Stimulated activated naive CD8-positive, alpha-beta T cell treated with anti-CD3 and anti-CD28 coated beads, Interleukin-15, amount 100 ng/mL, for 72 hours (primary cell): ENCODE measurements around the gene SOX11.

Experiments used
- ATAC-seq: fragments of 150-1000 bp; cut with Tn5 transposase; 2 replicates; pipeline ENCODE4 v1.10.0; 2021; ENCODE audit warnings: mild to moderate bottlenecking, moderate library complexity
- DNase-seq, 2 donors: peaks; one replicate each; pipeline ENCODE4 v3.0.0; 2021 to 2022
- H3K27ac Mint-ChIP-seq, 2 donors: one replicate each; pipeline ENCODE4 v1.8.0; 2022; ENCODE audit warnings: mild to moderate bottlenecking in 2 of 2, mixed read lengths in 2 of 2, moderate library complexity in 2 of 2
- H3K27me3 Mint-ChIP-seq: one replicate; pipeline ENCODE4 v1.8.0; 2022; ENCODE audit warnings: mixed read lengths
- H3K4me1 Mint-ChIP-seq: one replicate; pipeline ENCODE4 v1.8.0; 2022; ENCODE audit warnings: mild to moderate bottlenecking, mixed read lengths
- H3K4me3 Mint-ChIP-seq, 2 donors: one replicate each; pipeline ENCODE4 v1.8.0; 2022; ENCODE audit warnings: mild to moderate bottlenecking in 2 of 2, mixed read lengths in 2 of 2, moderate library complexity in 1 of 2
- H3K9me3 Mint-ChIP-seq, 2 donors: one replicate each; pipeline ENCODE4 v1.8.0; 2022; ENCODE audit warnings: mixed read lengths in 2 of 2

SOX11 gene

DNA sequence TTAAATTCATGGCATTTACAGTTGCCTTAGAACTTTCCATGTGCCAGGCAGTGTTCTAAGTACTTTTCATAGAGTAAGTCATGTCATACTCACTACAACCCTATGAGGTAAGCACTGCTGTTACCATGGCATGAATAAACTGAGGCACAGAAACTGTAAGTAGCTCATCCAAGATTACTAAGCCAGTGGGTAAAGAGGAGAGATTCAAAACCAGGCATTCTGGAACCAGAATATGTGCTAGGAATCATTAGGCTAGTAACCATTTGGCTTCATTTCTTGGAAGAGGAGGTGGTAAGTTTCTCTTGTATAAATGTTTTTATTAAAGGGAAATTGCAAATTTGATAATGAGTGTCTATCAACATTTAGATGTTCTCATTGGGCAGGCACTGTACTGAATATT is 35.1 kb downstream of the SOX11 start:
- Mint-ChIP-seq H3K27me3 (peaks cover 17% of the 10 kb centered on the region), H3K4me1 (no peaks in the 10 kb centered on the region), H3K9me3 (no peaks in the 10 kb centered on the region), H3K4me3 (no peak overlapping the region), H3K27ac (no peak overlapping the region)
- no peak for DNase-seq
- ATAC-seq = no peak

DNA sequence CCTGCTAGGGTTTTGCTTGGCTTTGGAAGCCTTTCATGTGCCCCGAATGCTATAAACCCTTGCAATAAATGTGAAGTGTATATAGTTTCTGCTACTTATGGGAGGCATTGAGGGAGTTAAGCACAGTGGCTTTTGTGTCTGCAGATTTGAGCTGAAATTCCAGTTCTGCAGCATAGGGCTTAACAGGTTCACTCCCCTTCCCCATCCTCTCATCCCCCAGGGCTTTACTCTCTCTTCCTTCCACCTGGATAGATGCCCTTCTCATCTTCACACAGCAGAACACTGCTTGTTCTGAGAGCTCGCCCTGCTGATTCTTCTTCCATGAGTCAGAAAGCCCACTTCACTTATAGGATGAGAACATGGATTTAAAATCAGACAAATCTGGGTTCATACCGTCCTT is 37.2 kb downstream of the SOX11 start:
- no peaks in the 10 kb centered on the region for H3K4me1 Mint-ChIP-seq
- no peak overlapping the region for H3K4me3 Mint-ChIP-seq
- ATAC-seq (no peak), DNase-seq (no peak)
- peaks cover 17% of the 10 kb centered on the region for H3K27me3 Mint-ChIP-seq
- H3K27ac Mint-ChIP-seq = no peak overlapping the region
- no peaks in the 10 kb centered on the region for H3K9me3 Mint-ChIP-seq

DNA sequence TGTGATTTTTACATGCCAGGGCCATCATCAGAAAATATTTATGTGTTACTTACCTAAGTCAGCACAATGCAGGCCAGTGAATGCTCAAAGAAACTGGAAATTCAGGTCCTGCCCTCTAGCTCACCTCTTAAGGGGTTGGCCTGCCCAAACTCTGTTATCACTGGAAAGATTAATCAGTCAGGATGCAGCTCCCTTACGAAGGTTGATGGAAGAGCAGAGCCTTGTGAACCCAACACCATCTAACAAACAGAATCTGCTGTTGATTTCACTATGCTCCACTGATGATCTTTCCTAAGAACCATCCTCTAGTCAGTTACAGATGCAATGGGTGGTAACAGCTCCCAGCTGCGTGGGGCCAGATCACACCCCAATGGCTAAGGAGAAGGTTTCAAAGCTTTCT is 38.2 kb downstream of the SOX11 start:
- H3K4me1 Mint-ChIP-seq = no peaks in the 10 kb centered on the region

DNA sequence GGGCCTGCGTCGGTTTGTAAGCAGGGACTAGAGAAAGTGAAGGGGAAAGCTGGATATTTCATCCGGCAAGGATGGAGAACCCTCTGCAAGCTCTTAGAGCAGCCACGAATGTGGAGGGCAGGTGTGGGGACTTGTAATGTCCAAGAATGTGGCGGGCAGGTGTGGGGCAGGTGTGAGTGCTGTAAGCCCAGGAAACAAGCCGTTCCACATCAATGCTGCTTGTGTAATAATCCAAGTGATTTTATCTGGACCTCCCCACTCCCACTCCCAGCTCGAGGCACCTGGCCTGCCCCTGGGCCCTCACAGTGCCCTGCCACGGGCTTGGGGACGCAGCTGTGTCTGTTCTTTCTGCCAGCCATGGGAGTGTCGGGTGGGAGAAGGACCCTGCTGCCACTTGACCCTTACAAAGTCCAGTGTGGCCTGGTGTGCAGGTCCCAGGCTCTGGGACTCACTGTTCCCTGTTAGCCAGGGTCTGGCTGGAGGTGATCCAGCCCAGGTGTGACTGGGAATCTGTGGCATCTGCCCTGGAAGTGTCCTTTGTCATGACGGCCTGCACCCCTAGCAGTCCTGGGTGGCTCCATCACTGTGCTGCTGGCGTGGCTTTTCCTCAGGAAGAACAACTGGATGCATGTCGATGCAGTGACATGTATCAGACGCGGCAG is 42.8 kb downstream of the SOX11 start:
- ATAC-seq = no peak
- H3K27ac Mint-ChIP-seq = no peak overlapping the region
- no peak for DNase-seq
- H3K9me3 Mint-ChIP-seq = no peaks in the 10 kb centered on the region
- H3K27me3 Mint-ChIP-seq = no peaks in the 10 kb centered on the region
- H3K4me3 Mint-ChIP-seq = no peak overlapping the region
- H3K4me1 Mint-ChIP-seq = no peaks in the 10 kb centered on the region

More for the DNA sequence above, 38.2 kb downstream of the SOX11 start:
- Mint-ChIP-seq H3K27me3 (peaks cover 17% of the 10 kb centered on the region), H3K27ac (no peak overlapping the region), H3K9me3 (no peaks in the 10 kb centered on the region), H3K4me3 (no peak overlapping the region)
- ATAC-seq (no peak), DNase-seq (no peak)

DNA sequence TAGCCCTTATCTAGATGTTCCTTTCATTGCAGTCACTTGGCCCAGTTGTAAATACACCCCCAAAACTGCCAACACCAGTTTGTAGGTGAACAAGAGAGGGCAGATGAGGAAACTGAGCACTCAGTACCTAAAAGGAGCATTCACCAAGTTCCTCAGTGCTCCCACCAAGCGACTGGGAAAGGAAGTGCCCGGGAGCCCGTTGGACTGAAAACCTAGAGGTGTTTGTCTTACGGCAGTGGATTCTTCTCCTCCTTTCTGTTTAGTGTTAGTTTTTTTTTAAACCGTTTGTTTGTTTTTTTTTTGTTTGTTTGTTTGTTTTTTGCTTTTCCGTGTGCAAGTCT is 43.3 kb downstream of the SOX11 start:
- H3K4me1 Mint-ChIP-seq = no peaks in the 10 kb centered on the region
- DNase-seq = no peak
- no peak overlapping the region for H3K4me3 Mint-ChIP-seq

DNA sequence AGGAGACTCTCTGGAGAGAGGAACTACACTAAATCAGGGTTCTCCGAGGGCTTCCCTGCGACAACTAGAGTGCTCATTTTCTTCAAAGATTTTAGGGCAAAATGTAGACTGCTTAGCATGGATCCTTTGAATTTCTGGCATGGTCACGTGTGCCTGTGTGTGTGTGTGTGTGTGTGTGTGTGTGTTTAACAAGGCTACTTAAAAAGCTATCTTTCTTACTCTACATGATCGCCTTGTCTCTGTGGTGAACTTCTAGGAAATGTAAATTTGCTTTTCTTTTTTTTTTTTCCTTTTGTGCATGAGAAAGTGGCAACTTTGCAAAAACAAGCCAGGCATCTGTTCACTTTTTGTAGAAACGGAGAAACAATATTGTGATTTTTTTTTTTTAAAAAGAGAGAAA is 43.9 kb downstream of the SOX11 start:
- Mint-ChIP-seq H3K27me3 (no peaks in the 10 kb centered on the region), H3K9me3 (no peaks in the 10 kb centered on the region), H3K27ac (no peak overlapping the region), H3K4me3 (no peak overlapping the region), H3K4me1 (no peaks in the 10 kb centered on the region)
- ATAC-seq (no peak), DNase-seq (no peak)

More for the DNA sequence above, 43.3 kb downstream of the SOX11 start:
- H3K9me3 Mint-ChIP-seq = no peaks in the 10 kb centered on the region
- ATAC-seq = no peak
- no peak overlapping the region for H3K27ac Mint-ChIP-seq
- H3K27me3 Mint-ChIP-seq = no peaks in the 10 kb centered on the region

DNA sequence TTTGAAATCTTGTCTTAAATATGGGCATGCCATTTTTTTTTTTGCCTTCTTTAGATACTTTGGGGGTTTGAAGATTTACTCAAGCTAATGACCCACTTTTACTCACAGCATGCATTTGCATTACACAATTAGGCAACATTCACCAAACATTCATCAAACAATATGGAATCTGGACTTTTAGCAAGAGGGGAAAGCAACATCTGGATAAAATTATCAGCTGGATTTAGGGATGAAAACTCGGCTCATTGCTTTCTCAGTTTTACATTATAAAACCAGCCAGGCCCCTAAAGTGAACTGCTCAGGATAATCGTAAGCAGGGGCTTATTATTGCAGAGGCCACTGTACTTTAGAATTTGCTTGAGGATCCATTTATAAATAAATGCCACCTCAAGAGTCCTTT is 44.7 kb downstream of the SOX11 start:
- no peaks in the 10 kb centered on the region for H3K9me3 Mint-ChIP-seq
- no peaks in the 10 kb centered on the region for H3K4me1 Mint-ChIP-seq
- no peaks in the 10 kb centered on the region for H3K27me3 Mint-ChIP-seq
- no peak for DNase-seq
- no peak overlapping the region for H3K4me3 Mint-ChIP-seq
- no peak overlapping the region for H3K27ac Mint-ChIP-seq
- no peak for ATAC-seq

DNA sequence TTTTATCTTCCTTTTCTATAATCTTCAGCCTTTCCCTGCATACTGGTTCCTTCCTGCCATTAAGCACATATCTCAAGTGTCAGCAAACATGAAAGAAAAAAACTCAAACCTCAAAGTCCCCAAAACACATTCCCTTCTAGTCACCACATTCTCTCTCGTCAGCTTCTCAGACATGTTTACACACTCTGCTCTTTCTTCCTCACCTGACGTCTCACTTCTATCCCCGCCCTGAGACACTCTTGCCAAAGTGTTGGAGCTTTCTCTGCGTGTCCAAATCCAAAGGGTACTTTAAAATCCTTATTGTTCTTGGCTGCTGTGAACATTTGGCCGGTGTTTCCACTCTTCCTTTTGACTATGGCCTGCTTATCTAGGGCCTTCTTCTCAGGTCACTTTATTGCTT is 47.9 kb downstream of the SOX11 start:
- DNase-seq (no peak), ATAC-seq (no peak)
- H3K4me1 Mint-ChIP-seq = no peaks in the 10 kb centered on the region
- no peak overlapping the region for H3K4me3 Mint-ChIP-seq
- H3K9me3 Mint-ChIP-seq = no peaks in the 10 kb centered on the region
- H3K27ac Mint-ChIP-seq = no peak overlapping the region
- no peaks in the 10 kb centered on the region for H3K27me3 Mint-ChIP-seq

DNA sequence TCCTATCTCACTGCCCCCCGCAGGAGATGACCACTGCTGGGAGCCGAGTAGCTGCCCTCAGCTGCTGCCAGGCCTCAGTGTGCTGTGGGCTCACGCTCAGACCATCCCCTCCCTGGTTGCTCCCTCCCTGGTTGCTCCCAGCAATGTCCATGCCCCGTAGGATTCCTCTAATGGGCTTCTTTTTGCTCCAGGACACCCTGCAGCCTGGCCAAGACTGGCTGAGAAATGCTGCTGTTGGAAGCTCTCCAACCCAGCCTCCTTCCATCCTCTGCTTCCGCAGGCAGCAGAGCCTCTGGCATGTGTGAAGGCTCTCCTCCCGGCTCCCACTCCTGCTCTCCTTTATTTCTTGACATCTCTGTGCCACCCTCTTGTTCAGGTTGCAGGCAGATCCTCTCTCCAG is 48.6 kb downstream of the SOX11 start:
- Mint-ChIP-seq H3K4me3 (no peak overlapping the region), H3K9me3 (no peaks in the 10 kb centered on the region), H3K4me1 (no peaks in the 10 kb centered on the region), H3K27me3 (no peaks in the 10 kb centered on the region), H3K27ac (no peak overlapping the region)
- DNase-seq = no peak
- ATAC-seq = no peak

DNA sequence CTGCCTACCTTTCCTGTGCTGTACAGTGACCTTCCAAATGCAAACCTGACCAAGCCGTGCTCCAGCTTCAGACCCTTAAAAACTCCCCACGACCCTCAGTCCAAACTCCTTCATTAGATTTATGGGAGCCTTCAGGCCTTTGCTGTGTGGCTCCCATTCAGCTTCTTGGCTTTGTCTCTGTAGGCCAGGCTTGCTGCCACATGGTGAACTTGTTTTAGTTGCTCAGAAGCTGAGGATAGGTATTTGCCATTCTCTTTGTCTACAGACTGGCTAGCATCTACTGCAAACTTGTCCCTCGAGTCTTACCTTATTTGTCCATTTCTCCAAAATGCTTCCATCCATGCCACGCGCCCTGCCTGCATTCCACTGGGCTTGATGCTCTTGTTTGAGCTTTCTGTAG is 49.1 kb downstream of the SOX11 start:
- no peak for ATAC-seq
- Mint-ChIP-seq H3K4me3 (no peak overlapping the region), H3K9me3 (no peaks in the 10 kb centered on the region), H3K27ac (no peak overlapping the region), H3K27me3 (no peaks in the 10 kb centered on the region), H3K4me1 (no peaks in the 10 kb centered on the region)
- DNase-seq = no peak

DNA sequence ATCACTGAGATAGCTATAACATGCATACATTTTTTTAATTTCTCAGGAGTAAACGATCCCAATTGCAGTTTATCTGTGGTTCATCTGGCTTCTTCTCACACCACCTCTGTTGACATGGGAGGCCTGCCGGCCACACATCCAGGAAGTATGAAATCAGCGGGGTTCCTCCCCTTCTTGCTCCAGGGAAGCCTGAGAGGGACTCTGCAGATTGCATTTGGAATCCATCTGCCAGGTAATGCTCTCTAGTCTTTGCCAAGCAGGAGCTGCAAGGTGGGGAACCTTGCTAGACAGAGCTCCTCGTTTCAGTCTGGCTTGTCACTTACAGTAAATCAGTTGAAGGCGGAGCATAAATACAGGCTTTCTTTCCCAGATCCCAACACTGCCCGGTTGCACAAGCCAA is 49.9 kb downstream of the SOX11 start:
- ATAC-seq (no peak), DNase-seq (no peak)
- Mint-ChIP-seq H3K9me3 (no peaks in the 10 kb centered on the region), H3K27me3 (no peaks in the 10 kb centered on the region), H3K27ac (no peak overlapping the region), H3K4me1 (no peaks in the 10 kb centered on the region), H3K4me3 (no peak overlapping the region)

DNA sequence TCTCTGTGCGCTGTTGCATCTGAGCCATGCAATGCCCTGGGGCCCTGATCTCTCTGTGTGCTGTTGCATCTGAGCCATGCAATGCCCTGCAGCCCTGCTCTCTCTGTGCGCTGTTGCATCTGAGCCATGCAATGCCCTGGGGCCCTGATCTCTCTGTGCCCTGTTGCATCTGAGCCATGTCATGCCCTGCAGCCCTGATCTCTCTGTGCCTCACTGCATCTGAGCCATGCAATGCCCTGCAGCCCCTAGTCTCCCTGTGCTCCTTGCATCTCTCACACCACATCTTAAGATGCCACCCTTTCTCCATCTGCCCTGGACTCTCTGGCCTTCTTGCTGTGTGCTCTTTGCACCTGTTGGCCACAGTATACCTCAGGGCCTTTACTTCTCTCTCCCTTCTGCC is 56.2 kb downstream of the SOX11 start:
- ATAC-seq = no peak
- no peaks in the 10 kb centered on the region for H3K27me3 Mint-ChIP-seq
- peaks cover 5 to 16% of the 10 kb centered on the region in 2 donors for H3K9me3 Mint-ChIP-seq
- no peak overlapping the region for H3K27ac Mint-ChIP-seq
- H3K4me3 Mint-ChIP-seq = no peak overlapping the region
- H3K4me1 Mint-ChIP-seq = no peaks in the 10 kb centered on the region
- no peak for DNase-seq

DNA sequence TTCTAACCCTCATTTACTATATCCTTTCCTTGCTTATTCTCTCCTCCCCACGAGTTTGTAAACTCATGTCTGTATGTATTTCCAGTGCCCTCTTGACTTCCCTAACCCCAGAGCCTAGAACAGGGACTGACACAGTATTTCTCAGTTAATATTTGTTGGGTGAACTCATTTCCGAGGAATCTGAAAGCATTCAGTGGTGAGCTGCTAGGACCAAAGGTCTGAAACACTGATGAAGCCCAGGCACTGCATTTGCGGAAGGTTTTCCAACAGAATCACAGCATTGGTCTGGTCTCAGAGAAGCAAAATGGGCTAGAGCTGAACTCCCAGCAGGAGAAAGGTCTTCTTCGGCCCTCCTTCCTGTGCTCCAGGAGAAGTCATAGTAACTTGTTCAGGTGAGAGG is 56.8 kb downstream of the SOX11 start:
- Mint-ChIP-seq H3K27ac (no peak overlapping the region), H3K9me3 (peaks cover 5 to 16% of the 10 kb centered on the region in 2 donors), H3K4me1 (no peaks in the 10 kb centered on the region), H3K27me3 (no peaks in the 10 kb centered on the region), H3K4me3 (no peak overlapping the region)
- no peak for DNase-seq
- ATAC-seq = no peak

DNA sequence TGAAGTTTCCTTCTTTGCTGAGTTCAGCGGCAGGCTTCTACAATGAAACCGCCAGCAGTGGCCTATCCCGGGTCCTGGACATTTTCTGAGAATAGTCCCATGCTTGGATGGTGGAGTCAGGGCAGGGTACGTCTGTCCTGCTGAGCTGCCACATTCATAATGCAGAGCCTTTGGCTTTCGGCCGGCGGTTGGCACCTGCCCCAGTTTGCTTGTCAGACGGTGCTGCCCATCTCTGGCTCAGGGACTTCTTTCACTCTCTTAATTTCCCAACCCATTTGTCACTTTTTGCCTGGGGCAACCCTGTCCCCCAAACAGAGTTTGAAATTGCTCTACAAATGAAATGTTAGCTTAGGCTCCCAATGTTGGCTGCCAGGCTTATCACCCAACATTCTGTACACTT is 57.2 kb downstream of the SOX11 start:
- no peak overlapping the region for H3K27ac Mint-ChIP-seq
- ATAC-seq = no peak
- DNase-seq = no peak
- no peak overlapping the region for H3K4me3 Mint-ChIP-seq
- H3K9me3 Mint-ChIP-seq = peaks cover 5 to 16% of the 10 kb centered on the region in 2 donors
- H3K4me1 Mint-ChIP-seq = no peaks in the 10 kb centered on the region
- no peaks in the 10 kb centered on the region for H3K27me3 Mint-ChIP-seq
